Measurements from ENCODE around the gene JAG2. TPM values are rescaled to one million over a fixed set of nuclear protein-coding genes. Genes with fewer than 3 reads are reported as not detected.

The JAG2 gene
- total RNA-seq, 1 experiment from 2014 or later, result 43.7 TPM

GRCh38 chr14:105107351-105107750 lies 61.2 kb downstream of the JAG2 start:
- Histone ChIP-seq H3K4me1 (ENCODE audit: control insufficient read depth, insufficient read depth, low read length) (no peaks in the 10 kb centered on the region), H3K27me3 (ENCODE audit: control insufficient read depth, insufficient read depth, low read length) (no peaks in the 10 kb centered on the region), H3K27ac (ENCODE audit: low read length) (no peak overlapping the region), H3K9me3 (ENCODE audit: control insufficient read depth, insufficient read depth, low read depth, low read length) (no peaks in the 10 kb centered on the region), H3K4me3 (ENCODE audit: low read depth in 2 of 2, low read length in 2 of 2) (no peak overlapping the region), H3K36me3 (ENCODE audit: control insufficient read depth, insufficient read depth, low read length) (no peaks in the 10 kb centered on the region)
- DNase-seq (ENCODE audit: low read depth, low spot score) (no peak), ATAC-seq (no peak)
- no peak for TF ChIP-seq TCF7L2 (IDR thresholded peaks at IDR 0.05; ENCODE audit: low read depth, low read length)
- TF ChIP-seq REST (IDR thresholded peaks at IDR 0.05; ENCODE audit: insufficient read depth in 1 of 2, low read depth in 2 of 2, low read length in 1 of 2), result no peak
- no peak for TF ChIP-seq SIN3A (IDR thresholded peaks at IDR 0.05; ENCODE audit: borderline replicate concordance, insufficient read depth, low read depth, low read length)
- POLR2A ChIA-PET, result no interaction called here
- in situ Hi-C loops (cut with HindIII; ENCODE audit: low pct_unique_long_range_greater_than_20kb, low sequenced_read_pairs), result no loop called here
- CTCF ChIA-PET, result no interaction called here
- BruUV-seq (replicated peaks), result no TSS peak
- intact Hi-C loops (cut with micrococcal nuclease; ENCODE audit: unreplicated experiment), result no loop called here

- ChIA-PET POLR2A (no interaction called here), CTCF (no interaction called here)
- Histone ChIP-seq H3K27ac (ENCODE audit: low read length) (no peak overlapping the region), H3K27me3 (ENCODE audit: control insufficient read depth, insufficient read depth, low read length) (no peaks in the 10 kb centered on the region), H3K4me3 (ENCODE audit: low read depth in 2 of 2, low read length in 2 of 2) (no peak overlapping the region), H3K36me3 (ENCODE audit: control insufficient read depth, insufficient read depth, low read length) (no peaks in the 10 kb centered on the region), H3K9me3 (ENCODE audit: control insufficient read depth, insufficient read depth, low read depth, low read length) (no peaks in the 10 kb centered on the region), H3K4me1 (ENCODE audit: control insufficient read depth, insufficient read depth, low read length) (no peaks in the 10 kb centered on the region)
- TF ChIP-seq CTCF (IDR thresholded peaks at IDR 0.05) (no peak), REST (IDR thresholded peaks at IDR 0.05; ENCODE audit: insufficient read depth in 1 of 2, low read depth in 2 of 2, low read length in 1 of 2) (no peak)
- ATAC-seq (no peak), DNase-seq (ENCODE audit: low read depth, low spot score) (no peak)
- no TSS peak for BruUV-seq (replicated peaks)
- intact Hi-C loops (cut with micrococcal nuclease; ENCODE audit: unreplicated experiment) (no loop called here), in situ Hi-C loops (cut with HindIII; ENCODE audit: low pct_unique_long_range_greater_than_20kb, low sequenced_read_pairs) (no loop called here)
Measured at GRCh38 chr14:105105158-105105557, 63.4 kb downstream of the JAG2 start.

All from Panc1 (cell line).